Keratinocyte (primary cell): ENCODE results near the gene SPG7. TPM values are rescaled to one million over a fixed set of nuclear protein-coding genes. Genes with fewer than 3 reads are reported as not detected.

Experiments used
- DNase-seq: peaks from one replicate; pipeline ENCODE4 v3.0.0-alpha.2; 2011; ENCODE audit warnings: low read depth, missing footprints, low spot score
- FAIRE-seq: peaks from 2 replicates; lab custom pipeline; 2011; peaks lifted over from hg19 to GRCh38; lab: Jason Lieb, UNC
- H2AFZ ChIP-seq: 2 replicates; pipeline ENCODE4 v1.6.0; 2012; ENCODE audit warnings: low read length, control low read depth, inconsistent platforms; ENCODE audit not compliant: control insufficient read depth
- H3K27ac ChIP-seq: 2 replicates; pipeline ENCODE4 v1.5.1; 2011; ENCODE audit warnings: low read length; ENCODE audit not compliant: control insufficient read depth, insufficient read depth
- H3K27me3 ChIP-seq: 3 replicates; pipeline ENCODE4 v1.6.0; 2011; ENCODE audit warnings: low read length; ENCODE audit not compliant: control insufficient read depth, insufficient read depth; ENCODE audit errors: extremely low read depth
- H3K36me3 ChIP-seq, 2 experiments: 2 replicates in 1 of 2; 3 replicates in 1 of 2; pipeline ENCODE4 v1.5.1; 2011; ENCODE audit warnings: low read length in 2 of 2, mild to moderate bottlenecking in 1 of 2; ENCODE audit not compliant: control insufficient read depth in 2 of 2, insufficient read depth in 2 of 2; ENCODE audit errors: extremely low read depth in 1 of 2
- H3K4me1 ChIP-seq: 3 replicates; pipeline ENCODE4 v1.5.1; 2011; ENCODE audit warnings: low read length; ENCODE audit not compliant: control insufficient read depth, insufficient read depth; ENCODE audit errors: extremely low read depth
- H3K4me2 ChIP-seq: 3 replicates; pipeline ENCODE4 v1.6.0; 2011; ENCODE audit warnings: low read depth, low read length; ENCODE audit not compliant: control insufficient read depth, insufficient read depth; ENCODE audit errors: extremely low read depth
- H3K4me3 ChIP-seq, 3 experiments: fragments of 200-600 bp in 1 of 3; sonication (generic) in 1 of 3; 2 replicates in 2 of 3; 3 replicates in 1 of 3; pipeline ENCODE4 v1.5.1; 2011 to 2016; ENCODE audit warnings: low read length in 3 of 3, mild to moderate bottlenecking in 3 of 3, control low read depth in 2 of 3, inconsistent platforms in 1 of 3, low read depth in 1 of 3, mixed read lengths in 1 of 3, mixed run types in 1 of 3, moderate library complexity in 1 of 3; ENCODE audit not compliant: control insufficient read depth in 2 of 3, insufficient read depth in 2 of 3; ENCODE audit errors: extremely low read depth in 1 of 3
- H3K79me2 ChIP-seq: 2 replicates; pipeline ENCODE4 v1.6.0; 2012; ENCODE audit warnings: low read length; ENCODE audit not compliant: control insufficient read depth, insufficient read depth
- H3K9ac ChIP-seq: 3 replicates; pipeline ENCODE4 v1.6.0; 2011; ENCODE audit warnings: low read length; ENCODE audit not compliant: control insufficient read depth, insufficient read depth; ENCODE audit errors: extremely low read depth
- H3K9me1 ChIP-seq: 3 replicates; pipeline ENCODE4 v1.6.0; 2011; ENCODE audit warnings: low read length; ENCODE audit not compliant: control insufficient read depth, insufficient read depth; ENCODE audit errors: extremely low read depth
- H3K9me3 ChIP-seq: 2 replicates; pipeline ENCODE4 v1.5.1; 2012; ENCODE audit warnings: low read depth, low read length; ENCODE audit not compliant: control insufficient read depth
- H4K20me1 ChIP-seq: 3 replicates; pipeline ENCODE4 v1.6.0; 2011; ENCODE audit warnings: low read length; ENCODE audit not compliant: control insufficient read depth, insufficient read depth; ENCODE audit errors: extremely low read depth
- EZH2 ChIP-seq: IDR thresholded peaks from one replicate; pipeline ENCODE4 v1.6.1; 2012; ENCODE audit warnings: inconsistent platforms, mild to moderate bottlenecking, low read length, moderate library complexity
- dilution Hi-C: fragments of 300-500 bp; cut with MboI; formaldehyde crosslinking; loops from one replicate; pipeline ENCODE4 v1.7.0; 2020; ENCODE audit warnings: low sequenced_read_pairs; ENCODE audit not compliant: extremely low pct_ligation_motif_present
- polyA plus RNA-seq, 5 experiments: library from polyadenylated mRNA; depleted of rRNA in 3 of 5; stranded (reverse) in 3 of 5; stranded (forward) in 1 of 5; unstranded in 1 of 5; fragments of >200 nt; gene quantifications; 1 replicate in 1 of 5; 2 replicates in 3 of 5; 3 replicates in 1 of 5; pipeline versions ENCODE4 v1.2.1 to v1.2.3, GENCODE V29; 2011 to 2012; ENCODE audit warnings: missing spikeins in 2 of 5, low read depth in 1 of 5, low replicate concordance in 1 of 5
- TF ChIP-seq, protein P1 (sequence below), 3 experiments: IDR thresholded peaks in 1 of 3; conservative IDR thresholded peaks in 1 of 3; optimal IDR thresholded peaks in 1 of 3; 2 replicates in 2 of 3; 3 replicates in 1 of 3; pipeline versions ENCODE3 to v1.5.1; 2011; ENCODE audit warnings: low read length in 3 of 3, mild to moderate bottlenecking in 3 of 3, moderate library complexity in 2 of 3, control low read depth in 1 of 3, inconsistent platforms in 1 of 3; ENCODE audit not compliant: insufficient read depth in 2 of 3; ENCODE audit errors: extremely low read depth in 1 of 3

The SPG7 gene
- polyA plus RNA-seq, 1 donor (not counting 4 experiments of a cell fraction or from before 2014, with no cell fraction given), result 45.2 TPM

DNA sequence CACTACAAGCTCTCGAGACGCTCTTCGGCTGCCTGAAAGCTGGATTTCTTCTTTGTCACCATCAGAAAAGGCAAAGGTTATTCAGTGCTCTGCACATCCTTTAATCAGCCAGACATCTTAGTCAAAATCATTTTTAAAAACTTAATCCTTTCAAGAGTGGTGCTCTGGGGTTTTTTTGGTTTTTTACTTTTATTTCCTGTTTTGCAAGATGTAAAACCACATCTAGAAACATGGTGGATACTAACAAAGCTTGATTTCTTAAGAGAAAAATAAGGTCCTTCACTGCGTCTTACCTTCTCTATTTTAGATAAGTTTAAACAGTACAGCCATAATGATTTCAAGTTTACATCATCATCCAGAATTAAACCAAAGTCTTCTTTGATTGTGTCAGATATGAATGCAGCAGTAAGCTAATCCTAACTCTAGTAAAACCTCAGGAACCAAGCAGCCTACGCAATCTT is 24.1 kb upstream of the SPG7 start:
- Histone ChIP-seq H3K27me3 (no peaks in the 10 kb centered on the region), H3K79me2 (peaks cover 95% of the 10 kb centered on the region), H2AFZ (no peak overlapping the region), H3K4me1 (peaks cover 75% of the 10 kb centered on the region), H4K20me1 (peaks cover 73% of the 10 kb centered on the region), H3K27ac (peak overlapping the region; percentile 20), H3K9ac (peak overlapping the region; percentile 9), H3K9me3 (no peaks in the 10 kb centered on the region), H3K4me3 (no peak overlapping the region), H3K4me2 (peak overlapping the region; percentile 37), H3K9me1 (peaks cover 20% of the 10 kb centered on the region), H3K36me3 (peaks cover 2 to 26% of the 10 kb centered on the region in 2 experiments)
- FAIRE-seq (no peak), DNase-seq (no peak)
- dilution Hi-C loops, result no loop called here
- TF ChIP-seq, protein P1, sequence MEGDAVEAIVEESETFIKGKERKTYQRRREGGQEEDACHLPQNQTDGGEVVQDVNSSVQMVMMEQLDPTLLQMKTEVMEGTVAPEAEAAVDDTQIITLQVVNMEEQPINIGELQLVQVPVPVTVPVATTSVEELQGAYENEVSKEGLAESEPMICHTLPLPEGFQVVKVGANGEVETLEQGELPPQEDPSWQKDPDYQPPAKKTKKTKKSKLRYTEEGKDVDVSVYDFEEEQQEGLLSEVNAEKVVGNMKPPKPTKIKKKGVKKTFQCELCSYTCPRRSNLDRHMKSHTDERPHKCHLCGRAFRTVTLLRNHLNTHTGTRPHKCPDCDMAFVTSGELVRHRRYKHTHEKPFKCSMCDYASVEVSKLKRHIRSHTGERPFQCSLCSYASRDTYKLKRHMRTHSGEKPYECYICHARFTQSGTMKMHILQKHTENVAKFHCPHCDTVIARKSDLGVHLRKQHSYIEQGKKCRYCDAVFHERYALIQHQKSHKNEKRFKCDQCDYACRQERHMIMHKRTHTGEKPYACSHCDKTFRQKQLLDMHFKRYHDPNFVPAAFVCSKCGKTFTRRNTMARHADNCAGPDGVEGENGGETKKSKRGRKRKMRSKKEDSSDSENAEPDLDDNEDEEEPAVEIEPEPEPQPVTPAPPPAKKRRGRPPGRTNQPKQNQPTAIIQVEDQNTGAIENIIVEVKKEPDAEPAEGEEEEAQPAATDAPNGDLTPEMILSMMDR (optimal IDR thresholded peaks at IDR 0.05 in 1 of 3, IDR thresholded peaks at IDR 0.05 in 1 of 3, conservative IDR thresholded peaks at IDR 0.05 in 1 of 3; ENCODE audit: extremely low read depth in 1 of 3, insufficient read depth in 2 of 3, low read length in 3 of 3), result no peak
- TF ChIP-seq EZH2, result no peak

DNA sequence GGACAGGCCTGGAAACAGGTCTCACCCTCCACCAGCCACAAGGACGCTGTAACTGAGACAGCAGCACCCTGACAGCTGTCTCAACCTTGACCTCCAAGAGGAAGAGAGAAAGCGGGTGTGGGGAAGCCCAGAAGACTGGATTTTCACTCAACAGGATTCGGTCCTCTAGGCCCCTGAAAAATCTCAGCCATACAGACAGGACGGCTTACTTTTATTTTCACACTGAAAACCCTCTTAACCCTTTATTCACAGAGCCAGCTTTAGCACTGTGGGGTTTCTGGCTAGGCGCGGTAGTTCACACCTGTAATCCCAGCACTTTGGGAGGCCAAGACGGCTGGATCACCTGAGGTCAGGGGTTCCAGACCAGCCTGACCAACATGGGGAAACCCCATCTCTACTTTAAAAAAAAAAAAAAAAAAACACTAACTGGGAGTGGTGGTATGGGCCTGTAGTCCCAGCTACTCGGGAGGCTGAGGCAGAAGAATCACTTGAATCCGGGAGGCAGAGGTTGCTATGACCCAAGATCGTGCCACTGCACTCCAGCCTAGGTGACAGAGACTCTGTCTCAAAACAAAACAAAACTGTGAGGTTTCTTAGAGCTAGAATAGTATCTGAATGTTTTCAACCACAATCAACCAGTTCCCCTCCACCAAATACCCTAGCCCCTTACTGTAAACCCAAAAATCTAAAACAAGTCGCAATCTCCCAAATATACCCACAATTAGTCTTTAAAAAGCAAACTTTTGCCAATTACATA is 23.1 kb upstream of the SPG7 start:
- Histone ChIP-seq H3K4me2 (peak overlapping the region; percentile 16), H3K9me1 (peaks cover 19% of the 10 kb centered on the region), H3K9me3 (no peaks in the 10 kb centered on the region), H2AFZ (no peak overlapping the region), H3K36me3 (peaks cover 2 to 26% of the 10 kb centered on the region in 2 experiments), H3K4me3 (no peak overlapping the region), H4K20me1 (peaks cover 71% of the 10 kb centered on the region), H3K79me2 (peaks cover 94% of the 10 kb centered on the region), H3K9ac (no peak overlapping the region), H3K27me3 (no peaks in the 10 kb centered on the region), H3K27ac (no peak overlapping the region), H3K4me1 (peaks cover 72% of the 10 kb centered on the region)
- TF ChIP-seq EZH2, result no peak
- TF ChIP-seq, protein P1 (optimal IDR thresholded peaks at IDR 0.05 in 1 of 3, IDR thresholded peaks at IDR 0.05 in 1 of 3, conservative IDR thresholded peaks at IDR 0.05 in 1 of 3; ENCODE audit: extremely low read depth in 1 of 3, insufficient read depth in 2 of 3, low read length in 3 of 3), result no peak
- no peak for DNase-seq
- no peak for FAIRE-seq
- dilution Hi-C loops, result no loop called here
